GM18507 (cell line): Measurements from ENCODE around the gene PTX4.

Experiments
- DNase-seq: peaks from one replicate; pipeline ENCODE4 v3.0.0; 2011; ENCODE audit warnings: low read depth; ENCODE audit not compliant: insufficient read length; ENCODE audit errors: extremely low spot score
- FAIRE-seq: peaks from 2 replicates; lab custom pipeline; 2011; peaks lifted over from hg19 to GRCh38; lab: Jason Lieb, UNC

PTX4 gene

GRCh38 chr16:1435921-1436697, 52.6 kb downstream of the PTX4 start:
- DNase-seq: no peak
- no peak for FAIRE-seq
